AG20443 (cell line): ENCODE results near the gene PLXNA4.
"Not testable (repeated sequence)": the region's sequence is repeated elsewhere in the genome, so short reads cannot be mapped to it uniquely, and the experiment has no call there.

Source experiments
- DNase-seq: peaks from one replicate; pipeline ENCODE4 v3.0.0; 2012; ENCODE audit warnings: low spot score, mixed read lengths

Gene PLXNA4, protein sequence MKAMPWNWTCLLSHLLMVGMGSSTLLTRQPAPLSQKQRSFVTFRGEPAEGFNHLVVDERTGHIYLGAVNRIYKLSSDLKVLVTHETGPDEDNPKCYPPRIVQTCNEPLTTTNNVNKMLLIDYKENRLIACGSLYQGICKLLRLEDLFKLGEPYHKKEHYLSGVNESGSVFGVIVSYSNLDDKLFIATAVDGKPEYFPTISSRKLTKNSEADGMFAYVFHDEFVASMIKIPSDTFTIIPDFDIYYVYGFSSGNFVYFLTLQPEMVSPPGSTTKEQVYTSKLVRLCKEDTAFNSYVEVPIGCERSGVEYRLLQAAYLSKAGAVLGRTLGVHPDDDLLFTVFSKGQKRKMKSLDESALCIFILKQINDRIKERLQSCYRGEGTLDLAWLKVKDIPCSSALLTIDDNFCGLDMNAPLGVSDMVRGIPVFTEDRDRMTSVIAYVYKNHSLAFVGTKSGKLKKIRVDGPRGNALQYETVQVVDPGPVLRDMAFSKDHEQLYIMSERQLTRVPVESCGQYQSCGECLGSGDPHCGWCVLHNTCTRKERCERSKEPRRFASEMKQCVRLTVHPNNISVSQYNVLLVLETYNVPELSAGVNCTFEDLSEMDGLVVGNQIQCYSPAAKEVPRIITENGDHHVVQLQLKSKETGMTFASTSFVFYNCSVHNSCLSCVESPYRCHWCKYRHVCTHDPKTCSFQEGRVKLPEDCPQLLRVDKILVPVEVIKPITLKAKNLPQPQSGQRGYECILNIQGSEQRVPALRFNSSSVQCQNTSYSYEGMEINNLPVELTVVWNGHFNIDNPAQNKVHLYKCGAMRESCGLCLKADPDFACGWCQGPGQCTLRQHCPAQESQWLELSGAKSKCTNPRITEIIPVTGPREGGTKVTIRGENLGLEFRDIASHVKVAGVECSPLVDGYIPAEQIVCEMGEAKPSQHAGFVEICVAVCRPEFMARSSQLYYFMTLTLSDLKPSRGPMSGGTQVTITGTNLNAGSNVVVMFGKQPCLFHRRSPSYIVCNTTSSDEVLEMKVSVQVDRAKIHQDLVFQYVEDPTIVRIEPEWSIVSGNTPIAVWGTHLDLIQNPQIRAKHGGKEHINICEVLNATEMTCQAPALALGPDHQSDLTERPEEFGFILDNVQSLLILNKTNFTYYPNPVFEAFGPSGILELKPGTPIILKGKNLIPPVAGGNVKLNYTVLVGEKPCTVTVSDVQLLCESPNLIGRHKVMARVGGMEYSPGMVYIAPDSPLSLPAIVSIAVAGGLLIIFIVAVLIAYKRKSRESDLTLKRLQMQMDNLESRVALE (N-terminal part only)

DNA sequence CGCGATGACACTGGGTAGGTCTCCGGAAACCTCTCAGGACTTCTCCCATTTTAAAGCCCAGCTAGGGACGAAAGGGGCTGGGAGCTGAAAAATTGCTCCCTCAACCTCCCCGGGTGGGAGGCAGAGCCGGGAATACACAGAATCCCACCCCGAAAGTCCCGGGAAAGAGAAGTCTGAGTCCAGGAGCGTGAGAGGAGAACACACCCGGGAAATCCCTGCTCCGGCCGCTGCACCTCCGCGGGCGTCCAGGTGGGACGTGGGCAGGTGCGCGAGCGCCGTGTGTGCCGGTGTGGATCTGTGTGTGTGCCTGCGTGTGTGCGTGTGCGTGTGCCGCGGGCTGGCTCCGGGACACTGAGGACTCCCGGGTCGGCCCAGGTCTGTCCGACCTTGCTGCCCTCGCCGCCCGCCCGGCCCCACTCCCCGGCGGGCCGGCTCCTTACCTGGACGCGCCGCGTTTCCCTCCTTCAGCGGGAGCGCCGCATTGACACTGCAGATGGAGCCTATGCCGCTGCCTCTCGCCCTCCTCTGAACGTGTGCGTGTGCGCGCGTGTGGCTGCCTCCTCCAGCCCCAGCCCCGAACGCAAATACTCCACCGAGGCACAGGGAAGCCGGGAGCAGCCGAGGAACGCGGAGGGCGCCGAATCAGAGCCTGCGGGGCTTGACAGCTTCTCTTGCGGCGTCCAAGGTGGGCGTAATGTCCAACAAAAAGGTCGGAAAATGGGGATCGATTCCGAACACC, at the start of gene PLXNA4:
Gene PLXNA4 (minus strand): TSS at position 489 of the 739 bp plus-strand sequence. CDS start 67,777 bp downstream, outside the sequence.
- peak; percentile 37 for DNase-seq

DNA sequence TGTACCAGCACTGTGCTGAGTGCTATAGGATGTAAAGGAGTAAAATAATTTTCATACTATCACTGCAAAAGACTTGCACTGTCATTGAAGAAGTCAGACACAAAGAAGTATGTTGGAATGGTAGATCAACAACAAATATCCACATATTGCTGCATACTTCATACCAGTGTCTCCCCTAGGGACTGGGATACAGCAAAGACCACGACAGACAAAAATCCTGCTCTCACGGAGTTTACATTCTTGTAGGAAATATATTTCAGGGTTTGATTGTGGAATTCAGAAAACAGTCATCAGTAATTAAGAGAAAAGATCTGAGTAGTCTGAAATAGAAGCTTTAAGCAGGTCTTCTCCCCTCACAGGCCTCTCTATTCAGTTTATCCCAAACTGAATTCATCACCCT, 49.4 kb upstream of the PLXNA4 start:
- DNase-seq: no peak

DNA sequence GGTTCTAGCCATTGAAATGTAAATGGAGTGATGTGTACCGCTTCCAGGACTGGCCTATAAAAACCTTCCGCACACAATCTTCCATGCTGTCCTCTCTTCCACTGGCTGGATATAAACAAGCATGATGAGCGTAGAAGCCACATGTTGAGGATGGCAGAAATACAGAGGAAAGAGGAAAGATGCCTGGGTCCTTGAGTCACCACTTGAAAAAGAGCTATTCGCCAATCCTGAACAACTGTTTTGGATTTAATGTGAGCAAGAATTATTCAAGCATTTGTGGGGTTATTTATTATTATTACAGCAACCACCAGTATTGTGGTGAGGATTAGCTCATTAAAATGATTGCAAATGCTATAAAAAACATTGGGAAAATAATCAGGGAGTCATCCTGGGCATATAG, 45.8 kb upstream of the PLXNA4 start:
- peak; percentile 65 for DNase-seq

DNA sequence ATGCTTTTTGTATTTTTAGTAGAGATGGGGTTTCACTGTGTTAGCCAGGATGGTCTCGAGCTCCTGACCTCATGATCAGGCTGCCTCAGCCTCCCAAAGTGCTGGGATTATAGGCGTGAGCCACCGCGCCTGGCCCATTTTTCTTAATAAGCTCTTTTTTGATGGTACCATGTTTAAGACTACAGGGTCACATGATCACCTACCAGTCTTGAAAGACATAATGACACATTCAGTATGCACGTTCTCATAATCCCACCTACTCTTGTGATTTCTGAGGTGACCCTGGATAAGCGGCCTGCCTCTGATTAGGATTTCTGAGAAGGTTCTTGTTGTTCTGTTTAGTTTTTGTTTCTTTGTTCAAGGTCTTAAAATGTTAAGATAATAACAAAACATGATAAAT, 43.7 kb upstream of the PLXNA4 start:
- no peak for DNase-seq

DNA sequence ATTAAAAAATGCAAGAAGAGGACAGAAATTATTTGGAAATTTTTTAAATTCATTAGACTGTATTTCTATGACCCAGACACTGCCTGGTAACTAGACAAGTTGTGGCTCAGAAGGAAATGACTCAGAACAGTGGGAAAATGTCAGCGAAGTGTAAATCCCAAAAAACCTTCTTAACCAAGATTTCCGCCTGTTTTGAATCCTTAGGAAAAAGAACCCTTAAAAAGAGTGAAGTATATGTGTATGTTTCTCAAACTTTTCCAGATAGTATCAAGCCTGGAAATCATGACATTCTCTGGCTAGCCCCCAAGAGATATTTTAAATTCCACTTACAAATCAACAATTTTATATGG, 42.7 kb upstream of the PLXNA4 start:
- peak; percentile 70 for DNase-seq

DNA sequence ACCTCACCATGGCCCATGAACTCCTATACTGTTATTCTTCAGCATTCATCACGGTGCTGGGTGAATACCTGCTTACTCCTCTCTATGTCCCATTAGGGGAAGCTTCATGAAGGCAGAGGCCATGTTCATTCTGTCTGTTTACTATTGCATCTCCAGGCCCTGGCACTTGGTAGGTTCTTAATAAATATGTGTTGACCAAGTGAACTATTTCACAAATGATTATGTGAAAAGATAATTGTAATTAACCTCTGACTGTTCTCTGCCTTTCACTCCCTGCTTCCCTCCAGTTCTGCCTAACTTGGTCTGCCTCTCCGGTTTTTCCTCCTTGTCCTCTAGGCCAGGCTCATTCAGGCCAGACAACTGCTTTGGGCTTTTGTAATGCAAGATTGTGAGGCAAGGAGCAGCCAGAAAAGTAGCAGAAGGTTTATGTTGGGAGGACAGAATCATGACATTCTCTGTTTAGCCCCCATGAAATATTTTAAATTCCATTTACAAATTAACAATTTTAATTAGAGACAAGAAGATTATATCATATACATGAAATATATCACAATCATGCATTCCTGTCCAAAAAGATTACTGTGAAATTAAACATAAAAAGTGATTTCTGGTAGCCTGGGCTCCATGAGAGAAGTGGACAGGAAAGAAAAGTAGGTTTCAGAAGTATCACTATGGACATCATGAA, 42.1 kb upstream of the PLXNA4 start:
- DNase-seq: peak; percentile 38

DNA sequence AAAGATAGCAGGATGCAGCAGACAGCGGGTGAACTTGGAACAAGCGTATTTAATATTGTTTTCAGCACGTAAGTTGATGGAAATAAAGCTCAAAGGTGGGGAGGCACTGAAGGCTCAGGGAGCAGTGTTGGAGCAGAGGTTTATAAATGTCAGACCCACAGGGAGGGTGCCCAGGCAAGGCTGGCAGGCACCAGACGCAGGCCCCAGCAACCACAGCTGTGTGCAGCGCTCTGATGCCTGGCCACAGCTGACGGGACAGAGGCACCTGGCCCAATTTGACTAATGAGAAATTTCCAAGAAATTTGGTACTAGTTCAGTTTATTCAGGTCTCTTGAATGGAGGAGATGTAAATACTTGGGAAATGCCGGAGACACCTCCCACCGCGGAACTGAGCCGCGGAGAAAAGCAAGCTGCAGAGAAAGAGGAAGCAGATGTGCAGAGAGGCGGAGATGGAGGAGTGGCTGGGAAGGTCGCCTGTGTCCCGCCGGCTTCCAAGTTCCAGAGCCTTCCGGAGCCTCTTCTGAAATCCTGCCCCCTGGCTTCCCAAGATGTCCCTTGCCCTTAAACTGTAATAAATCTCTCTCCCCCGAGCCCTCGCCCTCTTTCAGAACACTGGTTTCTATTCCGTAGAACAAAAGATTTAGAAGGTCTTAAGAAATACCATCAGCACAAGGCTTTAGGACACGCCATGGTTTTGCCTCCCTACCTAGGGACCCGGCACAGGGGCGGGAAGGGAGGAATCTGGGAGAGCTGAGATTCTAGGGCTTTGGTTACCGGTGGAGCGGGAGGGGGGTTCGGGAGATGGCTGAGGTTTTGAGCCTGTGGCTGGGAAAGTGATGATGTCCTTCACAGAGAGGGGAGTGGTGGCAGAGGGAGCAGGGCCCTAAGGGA, 38.4 kb upstream of the PLXNA4 start:
- DNase-seq: peak; percentile 79

DNA sequence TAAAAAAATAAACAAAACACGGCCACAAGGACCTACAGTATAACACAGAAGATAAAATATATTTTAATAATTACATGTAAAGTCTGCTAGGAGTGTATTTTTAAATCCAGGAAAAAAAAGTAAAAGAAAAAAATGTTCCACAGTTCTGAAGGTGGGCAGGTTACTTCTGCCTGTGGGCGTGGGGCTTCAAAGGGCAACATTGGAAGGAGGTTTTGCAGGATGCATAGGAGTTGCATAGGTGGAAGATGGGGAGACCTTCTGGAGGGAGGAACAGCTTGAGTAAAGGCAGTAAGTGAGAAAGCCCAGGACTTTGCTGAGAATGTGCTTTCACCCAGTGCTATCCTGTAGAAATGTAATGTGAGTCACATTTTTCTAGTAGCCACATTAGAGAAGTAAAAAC, 37.5 kb upstream of the PLXNA4 start:
- DNase-seq: no peak

DNA sequence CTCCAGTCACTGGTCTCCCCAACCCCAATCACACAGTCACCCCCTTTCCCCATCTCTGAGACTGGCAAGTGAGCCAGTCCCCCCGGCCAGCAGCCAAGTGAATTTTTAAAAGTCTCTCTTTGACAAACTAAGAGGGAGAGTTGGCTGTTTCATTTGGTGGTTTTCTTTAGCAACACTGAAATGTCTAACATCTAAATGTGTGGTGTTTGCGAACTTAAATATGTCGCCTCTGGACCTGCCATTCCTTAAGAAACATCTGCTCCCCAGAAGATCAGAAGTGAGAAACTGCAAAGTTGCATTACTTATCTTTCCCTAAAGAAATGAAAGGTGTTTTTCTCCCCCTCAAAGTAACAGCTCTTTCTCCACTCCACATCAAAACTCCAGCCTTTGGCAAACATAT, 34.7 kb upstream of the PLXNA4 start:
- no peak for DNase-seq

DNA sequence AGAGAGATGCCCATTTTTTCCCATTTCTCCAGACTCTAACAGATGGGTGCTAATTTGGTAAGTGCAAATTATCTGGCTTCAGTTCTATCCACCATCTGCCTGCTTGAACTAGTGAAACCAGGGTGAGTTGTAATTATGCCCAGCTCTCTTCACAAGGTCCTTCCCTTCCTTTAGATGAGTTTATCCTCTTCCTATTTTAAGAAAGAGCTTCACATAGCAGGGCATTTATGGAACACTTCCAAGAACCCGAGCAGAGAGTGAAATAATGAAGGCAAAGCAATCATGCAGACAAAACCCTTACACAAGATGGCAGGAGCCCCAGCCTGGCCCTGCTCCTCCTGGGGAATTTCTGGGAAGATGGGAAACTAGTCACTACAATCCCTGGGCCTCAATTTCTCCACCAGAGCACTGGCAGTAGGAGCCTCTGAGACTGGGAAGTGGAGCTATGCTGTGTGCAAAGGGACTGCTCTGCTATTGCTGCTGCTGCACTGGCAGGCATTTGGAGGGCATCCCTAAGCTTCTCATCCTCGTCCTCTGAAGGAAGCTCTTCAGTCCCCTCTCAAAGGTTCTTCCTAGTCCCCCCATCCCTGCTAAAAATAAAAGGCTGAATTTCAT, 33.7 kb upstream of the PLXNA4 start:
- DNase-seq: no peak

DNA sequence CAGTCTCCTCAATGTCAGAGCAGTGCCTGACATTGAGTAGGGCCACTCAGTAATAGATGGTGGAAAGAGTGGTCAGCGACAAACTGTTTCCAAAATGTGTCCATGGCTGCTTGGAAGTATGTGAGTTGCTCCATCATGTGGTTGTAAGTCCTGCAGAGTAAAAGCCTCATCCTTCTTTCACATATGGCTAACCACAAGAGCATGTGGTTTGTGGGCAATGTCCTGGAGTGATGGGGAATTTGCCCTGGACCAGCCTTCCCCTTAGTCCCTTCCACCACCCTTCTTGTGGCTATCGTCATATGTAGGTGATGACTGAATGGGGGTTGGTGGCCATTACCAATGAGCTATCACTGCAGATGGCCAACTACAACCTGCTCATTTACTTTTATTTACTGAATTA, 33.0 kb upstream of the PLXNA4 start:
- no peak for DNase-seq

DNA sequence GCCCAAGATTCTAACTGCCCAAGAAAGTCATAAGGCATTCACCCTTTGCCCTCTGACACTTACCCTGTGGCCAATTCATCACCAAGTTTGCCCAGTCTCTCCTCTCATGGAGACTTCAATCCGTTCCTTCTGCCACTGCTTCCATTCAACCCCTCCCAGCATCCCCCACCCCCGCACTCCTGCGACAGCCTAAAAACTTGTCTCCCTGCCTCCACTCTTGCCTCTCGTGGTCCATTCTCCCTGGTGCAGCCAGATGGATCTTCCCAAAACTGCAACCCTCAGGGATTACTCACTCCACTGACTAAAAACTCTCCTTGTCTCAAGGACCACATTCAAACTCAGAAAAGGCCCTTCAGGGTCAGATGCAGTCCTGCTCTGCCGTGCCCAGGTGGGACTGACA, 32.3 kb upstream of the PLXNA4 start:
- DNase-seq: no peak

DNA sequence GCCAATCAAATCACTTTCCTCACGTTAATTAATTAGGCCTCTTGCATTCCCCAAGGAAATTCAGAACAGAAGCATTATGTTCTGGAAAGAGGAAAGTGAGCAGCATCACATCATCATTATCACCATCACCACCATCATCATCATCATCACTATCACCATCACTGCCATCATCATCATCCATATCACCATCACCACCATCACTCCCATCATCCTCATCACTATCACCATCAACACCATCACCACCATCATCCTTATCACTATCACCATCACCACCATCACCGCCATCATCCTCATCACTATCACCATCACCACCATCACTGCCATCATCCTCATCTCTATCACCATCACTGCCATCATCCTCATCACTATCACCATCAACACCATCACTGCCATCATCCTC, 31.4 kb upstream of the PLXNA4 start:
- DNase-seq: no peak

DNA sequence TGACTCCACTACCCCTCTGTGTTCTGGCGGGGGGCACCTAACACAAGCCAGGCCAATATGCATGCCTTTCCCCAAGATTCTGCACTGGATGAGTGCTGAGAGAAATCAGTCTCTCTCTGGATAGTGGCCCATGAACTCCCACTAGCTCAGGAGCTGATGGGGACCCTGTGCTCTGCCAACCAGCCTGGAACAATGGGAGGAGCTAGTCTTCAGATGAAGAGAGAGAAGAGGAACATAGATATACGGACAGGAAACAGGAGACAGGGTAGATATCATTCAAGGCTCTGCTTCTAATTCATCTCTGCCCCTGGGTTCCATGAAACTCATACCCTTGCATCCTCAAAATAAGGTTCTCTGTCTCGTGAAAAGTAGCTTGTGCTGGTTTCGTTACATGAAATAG, 27.9 kb upstream of the PLXNA4 start:
- DNase-seq: no peak

DNA sequence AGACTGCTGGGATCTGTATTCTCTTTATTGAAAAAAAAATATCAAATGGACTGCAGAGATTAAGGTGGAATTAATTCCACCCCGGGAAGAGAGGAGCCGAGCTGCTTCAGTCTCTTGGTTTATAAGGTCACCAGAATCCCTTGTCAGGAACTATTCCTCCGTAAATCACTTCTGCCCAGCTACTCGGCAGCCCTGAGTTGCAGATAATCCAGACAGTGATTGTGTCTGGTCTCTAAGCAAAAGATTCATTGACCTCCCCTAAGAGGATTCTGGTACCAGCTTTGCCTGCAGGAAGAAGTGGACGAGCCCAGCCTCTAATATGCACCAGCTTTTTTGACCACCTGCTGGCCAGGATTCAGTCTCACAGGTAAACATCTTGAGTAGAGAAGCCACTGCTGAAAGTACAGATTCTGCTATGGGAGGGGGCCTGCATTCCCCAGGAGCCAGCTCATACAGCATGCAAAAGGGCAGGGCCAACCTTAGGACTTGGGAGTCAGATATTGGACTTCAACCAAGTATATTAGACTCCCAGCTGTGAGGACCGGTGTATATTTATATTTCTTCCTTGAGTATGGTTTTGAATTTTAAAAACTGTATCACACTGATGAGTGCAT, 27.1 kb upstream of the PLXNA4 start:
- DNase-seq: no peak

DNA sequence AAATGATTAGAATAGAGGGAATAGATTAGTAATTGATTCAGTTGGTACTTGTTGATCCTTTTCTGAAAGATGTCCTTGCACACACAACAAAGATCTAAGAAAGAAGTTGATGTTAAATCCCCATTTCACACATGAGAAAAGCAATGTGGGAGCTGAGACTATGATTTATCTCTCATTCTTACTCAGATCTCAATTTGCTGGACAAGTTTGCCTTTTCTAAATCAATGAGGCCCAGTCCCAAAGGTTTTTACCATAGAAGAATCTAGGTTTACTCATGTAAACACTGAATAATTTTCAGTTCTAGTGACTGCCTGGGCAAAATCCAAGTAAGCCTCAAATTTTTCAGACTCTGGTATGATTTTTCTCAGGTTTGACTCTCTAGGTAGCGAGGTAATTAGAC, 25.5 kb upstream of the PLXNA4 start:
- no peak for DNase-seq

DNA sequence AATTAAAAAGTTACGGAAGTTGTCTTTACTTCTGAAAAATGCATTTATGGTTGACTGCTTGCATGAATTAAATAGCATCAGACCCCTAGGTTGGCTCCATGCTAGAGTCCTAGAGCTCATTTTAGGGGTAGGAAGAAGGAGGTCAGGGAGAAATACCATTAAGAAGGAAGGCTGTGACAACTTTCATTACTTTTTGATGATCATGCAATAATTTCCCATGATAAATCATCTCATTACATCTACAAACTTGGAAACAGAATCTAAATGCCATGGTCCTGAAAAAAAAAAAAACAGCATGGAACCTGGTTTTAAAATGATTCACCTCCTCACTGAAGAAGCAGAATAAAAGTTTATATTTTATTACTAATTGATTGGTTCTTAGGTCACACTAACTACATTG, 20.3 kb upstream of the PLXNA4 start:
- DNase-seq: no peak

DNA sequence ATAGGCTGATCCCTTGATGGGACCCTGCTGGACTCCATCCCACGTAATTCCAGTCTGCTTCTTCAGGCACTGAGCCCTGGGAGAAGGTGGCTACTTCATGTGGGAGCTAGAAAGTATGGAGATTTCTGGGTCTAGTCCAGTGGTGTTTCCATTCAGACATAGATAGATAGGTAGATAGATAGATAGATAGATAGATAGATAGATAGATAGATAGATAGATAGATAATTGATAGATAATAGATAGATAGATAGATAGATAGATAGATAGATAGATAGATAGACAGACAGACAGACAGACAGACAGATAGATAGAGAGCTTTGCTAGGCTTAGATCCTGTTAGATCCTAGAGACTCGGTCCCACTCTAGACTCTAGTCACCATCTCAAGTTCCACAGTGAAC, 18.5 kb upstream of the PLXNA4 start:
- DNase-seq: not testable (repeated sequence)

DNA sequence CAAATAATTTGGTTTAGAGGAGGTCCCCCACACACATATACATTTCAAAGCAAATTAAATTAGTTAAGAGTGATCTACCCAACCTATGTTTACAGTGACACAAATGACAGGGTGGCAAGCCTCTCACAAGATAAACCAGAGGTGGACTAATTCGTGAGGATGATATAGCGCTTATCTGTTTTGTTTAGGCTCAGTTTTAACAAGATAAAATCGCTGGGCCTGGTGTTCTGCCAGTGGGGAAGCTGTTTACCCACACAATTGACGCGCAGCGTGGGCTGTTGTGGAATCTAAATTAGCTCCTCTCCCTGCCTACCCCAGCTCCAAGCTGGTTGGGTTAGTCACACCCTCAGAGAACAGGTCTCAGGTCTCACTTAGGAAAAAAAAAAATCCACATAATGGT, 16.7 kb upstream of the PLXNA4 start:
- DNase-seq: no peak
